GM21737 (cell line): Measurements from ENCODE around the gene CHST11.
"Not testable (repeated sequence)": the region's sequence is repeated elsewhere in the genome, so short reads cannot be mapped to it uniquely, and the experiment has no call there.

Experiments used
- ATAC-seq: cut with Tn5 transposase; IDR thresholded peaks from one replicate; pipeline ENCODE4 v1.9.1; 2021; ENCODE audit warnings: mild to moderate bottlenecking, moderate library complexity; ENCODE audit not compliant: unreplicated experiment

The CHST11 gene

DNA sequence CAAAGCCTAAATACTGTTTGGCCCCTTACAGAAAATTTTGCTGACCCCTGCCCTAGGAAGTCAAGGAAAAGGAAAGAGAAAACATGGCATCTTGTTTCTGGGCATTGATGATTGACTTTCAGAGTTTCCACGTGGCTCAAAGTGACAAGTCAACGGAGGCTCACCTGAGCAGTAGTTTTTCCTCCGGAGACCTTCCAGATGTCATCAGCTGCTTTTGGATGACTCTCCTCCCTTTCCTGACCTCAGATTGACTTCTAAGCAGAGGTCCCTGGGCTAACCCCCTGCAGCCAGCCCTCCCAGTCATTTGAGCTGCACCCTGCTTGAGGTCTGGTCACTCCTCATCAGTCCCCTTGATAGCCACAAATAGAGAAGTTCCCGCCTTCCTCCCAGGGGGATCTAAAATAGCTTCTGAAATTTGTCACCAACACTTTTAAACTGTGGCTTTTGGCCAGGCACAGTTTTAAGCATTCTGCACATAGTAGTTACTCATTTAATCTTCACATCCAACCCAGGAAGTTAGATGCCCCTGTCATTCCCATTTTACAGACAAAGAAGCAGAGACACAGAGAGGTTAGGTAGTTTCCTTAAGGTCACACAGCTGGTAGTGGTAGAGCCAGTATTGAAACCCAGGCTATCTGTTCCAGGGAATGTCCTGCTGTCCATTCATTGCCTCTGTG, 143.4 kb downstream of the CHST11 start:
- no peak for ATAC-seq

DNA sequence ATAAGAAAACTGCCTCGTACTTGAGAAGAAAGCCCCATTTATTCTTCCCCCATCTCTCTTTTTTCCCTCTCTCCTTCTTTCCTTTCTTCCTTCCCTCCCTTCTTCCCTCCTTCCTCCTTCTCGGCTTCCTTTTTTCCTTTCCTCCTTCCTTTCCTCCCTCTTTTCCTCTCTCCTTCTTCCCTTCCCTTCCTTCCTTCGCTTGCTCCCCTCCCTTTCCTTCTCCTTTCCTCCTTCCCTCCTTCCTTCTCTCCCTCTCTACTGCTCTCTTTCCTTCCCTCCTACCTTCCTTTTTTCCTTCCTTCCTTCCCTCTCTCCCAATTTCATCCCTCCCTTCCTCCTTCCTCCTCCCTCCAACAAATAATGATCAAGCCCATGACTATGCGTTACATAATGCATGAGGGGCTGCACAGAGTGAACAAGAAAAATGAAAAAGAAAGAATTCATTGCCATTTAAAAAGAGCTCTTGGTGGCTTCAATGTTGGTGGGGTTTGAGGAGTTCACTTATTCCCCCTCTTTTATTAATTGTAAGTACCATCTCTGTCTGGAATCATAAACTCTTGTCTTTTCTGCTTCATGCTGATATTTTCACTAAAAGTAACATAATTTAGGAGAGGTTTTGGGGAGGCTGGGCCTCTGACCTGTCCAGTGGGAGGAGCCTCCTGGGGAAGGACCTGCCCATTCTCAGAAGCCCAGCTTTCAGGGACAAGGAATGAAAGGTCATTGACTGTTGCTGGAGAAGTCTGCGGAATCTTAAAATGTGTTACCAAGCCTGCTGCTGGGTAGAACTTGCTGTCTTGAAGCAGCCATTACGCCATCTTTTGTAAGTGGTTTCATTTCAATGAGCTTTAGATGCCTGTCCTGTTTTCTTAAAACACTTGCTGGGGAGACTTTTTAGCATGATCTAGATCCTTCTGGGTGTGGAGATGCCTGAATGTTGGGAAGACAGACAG, 144.3 kb downstream of the CHST11 start:
- no peak for ATAC-seq

DNA sequence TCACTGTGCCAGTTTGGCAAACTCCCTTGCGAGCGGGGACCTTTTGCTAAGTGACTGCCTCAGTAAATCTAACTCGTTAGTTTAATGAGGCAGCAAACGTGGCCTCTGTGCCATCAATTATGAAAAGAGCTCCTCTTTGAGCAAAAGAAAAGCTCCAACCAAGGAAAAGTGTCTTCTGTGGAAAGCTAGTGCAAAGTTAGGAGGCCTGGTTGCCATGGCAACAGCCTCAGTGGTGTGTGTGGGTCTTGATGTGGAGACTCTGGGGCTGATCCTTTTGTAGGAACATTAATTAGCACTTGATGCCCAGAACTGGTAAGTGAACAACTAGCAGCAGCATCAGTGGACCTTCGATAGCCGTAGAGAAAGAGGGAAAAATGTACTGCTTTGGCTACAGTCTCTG, 145.7 kb downstream of the CHST11 start:
- ATAC-seq: no peak

DNA sequence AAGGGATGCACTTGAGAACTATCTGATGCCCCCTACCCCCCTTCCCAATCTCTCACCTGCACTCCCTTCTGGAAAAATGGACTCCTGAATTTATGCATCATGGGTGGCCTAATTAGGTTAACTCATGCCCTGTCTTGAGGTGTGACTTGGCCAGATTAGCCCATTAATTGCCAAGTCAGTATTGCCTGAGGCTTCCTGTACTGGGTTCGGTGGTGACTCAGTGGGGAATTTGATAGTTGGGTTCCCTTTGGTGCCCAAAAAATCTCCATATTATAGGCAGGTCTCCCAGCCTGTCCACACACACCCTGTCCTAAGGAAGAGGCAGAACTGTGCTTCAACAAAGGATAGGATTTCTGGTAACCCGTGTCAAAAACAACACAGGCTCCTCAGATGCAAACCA, 146.1 kb downstream of the CHST11 start:
- no peak for ATAC-seq

DNA sequence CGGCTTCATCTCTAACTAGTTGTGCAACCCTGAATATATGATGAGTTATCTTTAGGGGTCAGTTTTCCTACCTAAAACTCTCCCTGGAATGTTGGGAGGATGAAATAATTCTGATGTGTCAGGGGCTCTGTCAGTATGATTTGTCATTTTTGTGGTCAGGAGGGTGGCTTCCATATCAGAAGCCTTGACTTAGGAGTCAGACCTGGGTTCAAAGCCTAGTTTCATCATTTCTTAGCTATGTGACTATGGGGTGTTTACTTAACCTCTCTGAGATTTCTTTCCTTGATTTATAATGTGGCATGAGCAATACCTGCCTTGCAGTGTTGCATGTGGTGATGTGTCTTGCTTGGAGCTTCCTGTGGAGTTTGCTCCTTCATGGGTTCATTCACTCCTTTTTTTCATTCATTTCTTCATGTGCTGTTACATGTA, 146.8 kb downstream of the CHST11 start:
- no peak for ATAC-seq

DNA sequence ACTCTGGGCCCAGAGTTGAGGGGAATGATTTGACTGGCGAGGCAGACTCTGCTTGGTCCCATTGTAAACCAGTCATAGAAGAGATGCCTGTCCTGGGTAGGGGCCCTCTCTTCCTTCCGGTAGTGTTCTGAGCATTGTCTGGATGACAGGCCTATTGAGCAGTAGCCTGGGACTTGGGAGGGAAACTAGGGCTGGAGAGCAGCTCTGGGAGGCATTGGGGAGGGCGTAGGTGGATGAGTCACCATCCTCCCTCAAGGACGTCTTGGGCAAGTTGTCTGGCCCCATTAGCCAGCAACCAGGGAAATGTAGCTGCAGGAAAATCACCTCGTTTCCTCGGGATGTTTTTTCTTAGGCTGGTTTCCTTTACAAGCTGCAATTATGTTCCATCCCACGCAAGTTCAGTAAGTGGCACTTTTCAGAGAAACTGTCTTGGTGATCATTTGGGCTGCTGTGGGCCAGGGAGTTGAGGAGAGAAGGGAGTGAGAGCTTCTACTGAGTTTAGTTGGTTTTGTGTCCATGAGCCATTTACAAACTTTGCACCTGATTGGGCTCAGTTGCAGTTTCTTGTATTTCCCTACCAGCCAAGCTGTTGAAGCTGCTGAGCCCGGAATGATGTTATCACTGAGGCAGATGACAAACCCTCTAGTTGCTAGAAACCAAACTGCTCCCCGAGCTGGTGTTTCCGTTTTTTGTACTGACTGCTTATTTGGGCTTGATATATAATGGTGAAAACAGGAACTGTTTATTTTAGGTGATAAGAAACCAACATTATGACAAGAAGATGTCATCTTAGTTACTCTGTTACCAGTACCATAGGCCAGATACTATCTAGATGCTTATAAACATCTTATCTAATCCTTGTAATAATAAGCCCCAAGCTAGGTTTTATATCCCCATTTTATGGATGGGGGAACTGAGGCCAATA, 147.6 kb downstream of the CHST11 start:
- peak; percentile 69 for ATAC-seq

DNA sequence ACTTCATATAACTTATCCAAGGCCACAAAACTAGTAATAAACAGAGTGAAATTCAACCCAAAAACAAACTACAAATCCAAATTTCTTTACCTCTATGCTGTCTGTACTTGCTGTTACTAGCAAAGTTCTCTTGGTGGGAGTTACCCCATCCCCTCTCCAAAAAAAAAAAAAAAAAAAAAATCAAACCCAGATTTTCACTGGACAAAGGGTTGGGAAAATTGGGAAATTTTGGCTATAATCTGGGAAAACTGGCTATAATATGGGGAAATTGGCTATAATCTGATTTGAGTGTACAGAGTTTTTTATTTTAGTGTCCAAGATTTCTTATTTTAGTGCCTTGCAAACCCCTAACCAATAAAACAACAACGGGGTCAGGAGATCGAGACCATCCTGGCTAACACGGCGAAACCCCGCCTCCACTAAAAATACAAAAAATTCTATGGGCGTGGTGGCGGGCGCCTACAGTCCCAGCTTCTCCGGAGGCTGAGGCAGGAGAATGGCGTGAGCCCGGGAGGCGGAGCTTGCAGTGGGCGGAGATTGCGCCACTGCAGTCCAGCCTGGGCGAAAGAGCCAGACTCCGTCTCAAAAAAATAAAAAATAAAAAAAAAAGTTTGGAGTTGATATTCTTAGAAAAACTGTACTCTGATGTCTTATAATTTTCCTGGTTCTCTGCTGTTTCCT, 148.4 kb downstream of the CHST11 start:
- no peak for ATAC-seq

DNA sequence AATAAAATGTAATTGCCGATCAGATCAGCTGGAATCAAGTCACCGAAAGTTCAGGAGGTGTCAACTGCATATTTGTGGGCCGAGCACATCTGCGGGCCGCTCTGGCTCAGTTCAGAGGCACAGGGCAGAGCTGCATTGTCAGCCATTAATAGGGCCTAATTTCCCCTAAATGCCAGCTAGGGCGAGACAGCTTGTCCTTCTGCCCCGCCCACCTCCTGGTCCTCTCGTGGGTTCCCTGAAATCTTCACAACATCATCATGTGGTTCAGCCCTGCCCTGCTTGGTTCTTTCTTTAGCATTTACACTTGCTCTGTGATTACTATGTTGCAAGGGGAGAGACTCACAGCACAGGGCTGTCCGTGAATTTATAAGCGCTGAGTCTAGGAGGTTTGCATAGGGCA, 148.9 kb downstream of the CHST11 start:
- ATAC-seq: no peak

DNA sequence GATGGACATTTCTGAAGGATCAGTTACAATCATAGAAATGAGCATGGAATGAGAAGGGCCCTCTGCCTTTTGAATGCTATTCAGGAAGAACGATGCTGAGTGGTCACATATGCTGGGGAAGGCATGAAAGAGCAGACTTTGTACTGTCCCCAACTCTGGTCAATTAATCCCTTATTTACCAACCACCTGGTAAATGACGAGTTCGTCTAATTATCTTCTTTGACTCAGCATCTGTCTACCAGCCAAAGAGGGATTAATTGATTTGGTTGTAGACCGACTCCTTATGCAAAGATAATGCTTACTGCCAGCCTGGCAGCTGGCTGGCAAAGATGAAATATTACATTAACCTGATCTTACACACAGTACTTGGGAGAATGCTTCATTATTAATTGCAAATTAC, 152.2 kb downstream of the CHST11 start:
- ATAC-seq: no peak

DNA sequence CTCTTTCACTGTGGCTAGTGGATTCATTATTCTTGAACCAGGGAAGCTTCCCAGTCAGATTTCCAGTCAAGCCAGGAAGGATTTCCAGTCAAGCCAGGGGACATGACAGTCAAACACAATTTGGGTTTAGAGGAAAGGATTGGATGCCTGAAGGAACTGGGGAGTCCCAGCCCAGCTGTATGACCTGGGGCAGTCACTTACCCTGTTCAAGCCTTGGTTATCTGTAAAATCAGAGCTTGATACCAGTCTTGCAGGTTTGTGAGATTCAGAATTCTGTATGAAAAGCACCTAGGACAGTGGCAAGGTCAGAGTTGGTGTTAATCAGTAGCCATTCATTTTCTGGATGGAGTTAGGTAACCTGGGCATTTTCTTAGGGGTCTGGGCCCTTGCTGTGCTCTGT, 152.7 kb downstream of the CHST11 start:
- ATAC-seq: no peak

DNA sequence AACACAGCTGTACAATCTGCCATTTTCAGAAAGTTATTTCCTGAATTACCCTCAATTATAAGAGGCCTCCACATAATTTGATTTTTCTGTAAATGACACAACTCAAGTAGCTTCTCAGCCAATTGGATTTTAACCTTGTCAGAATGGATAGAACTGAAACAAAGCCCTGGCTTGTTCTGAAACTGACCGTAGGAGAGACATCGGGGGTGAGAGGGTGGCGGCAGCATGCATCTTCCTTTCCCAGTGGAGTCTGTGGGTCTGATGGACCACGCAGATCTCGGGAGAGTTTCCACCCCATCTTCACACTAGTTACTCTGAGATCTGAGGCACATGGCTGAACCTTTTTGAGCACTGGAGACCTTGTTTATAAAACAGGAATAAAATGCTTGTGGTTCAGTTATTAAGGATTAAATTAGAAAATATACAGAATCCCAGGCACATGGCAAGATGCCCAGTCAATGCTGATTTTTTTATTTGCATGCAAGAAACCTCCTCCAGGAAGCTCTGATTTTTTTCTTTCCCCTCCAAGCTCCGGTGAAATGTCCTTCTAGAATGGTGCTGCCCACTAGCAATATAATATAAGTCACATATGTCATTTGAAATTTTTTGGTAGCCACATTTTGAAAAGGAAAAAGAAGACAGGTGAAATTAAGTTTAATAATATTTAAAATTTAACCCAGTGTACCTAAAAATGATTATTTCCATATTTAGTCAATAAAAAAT, 153.9 kb downstream of the CHST11 start:
- ATAC-seq: no peak

DNA sequence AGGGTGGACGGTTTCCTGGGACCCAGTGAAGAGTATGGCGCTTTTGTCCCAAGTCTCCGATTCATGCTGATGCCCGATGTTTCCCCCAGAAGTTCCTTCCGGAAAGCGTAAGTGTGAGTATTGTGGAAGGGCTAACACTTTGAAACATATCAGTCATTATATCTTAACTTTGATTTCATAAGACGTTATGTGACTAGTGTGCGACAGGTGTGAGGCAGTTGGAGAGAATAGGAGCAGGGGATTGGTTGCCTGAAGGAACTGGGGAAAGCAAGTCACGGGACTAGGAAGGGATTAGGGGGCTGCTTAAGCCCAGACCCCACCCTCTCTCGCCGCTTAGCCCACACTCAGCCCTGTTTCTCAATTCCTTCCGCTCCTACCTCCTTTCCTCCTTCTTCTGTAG, 154.9 kb downstream of the CHST11 start:
- no peak for ATAC-seq

DNA sequence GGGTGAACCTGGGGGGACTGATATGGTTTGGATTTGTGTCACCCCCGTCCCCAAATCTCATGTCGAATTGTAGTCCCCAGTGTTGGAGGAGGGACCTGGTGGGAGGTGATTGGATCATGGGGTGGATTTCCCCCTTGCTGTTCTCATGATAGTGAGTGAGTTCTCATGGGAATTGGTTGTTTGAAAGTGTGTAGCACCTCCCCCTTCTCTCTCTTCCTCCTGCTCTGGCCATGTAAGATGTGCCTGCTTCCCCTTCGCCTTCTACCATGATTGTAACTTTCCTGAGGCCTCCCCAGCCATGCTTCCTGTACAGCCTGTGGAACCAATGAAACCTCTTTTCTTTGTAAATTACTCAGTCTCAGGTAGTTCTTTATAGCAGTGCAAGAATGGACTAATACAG, 156.6 kb downstream of the CHST11 start:
- ATAC-seq: not testable (repeated sequence)

DNA sequence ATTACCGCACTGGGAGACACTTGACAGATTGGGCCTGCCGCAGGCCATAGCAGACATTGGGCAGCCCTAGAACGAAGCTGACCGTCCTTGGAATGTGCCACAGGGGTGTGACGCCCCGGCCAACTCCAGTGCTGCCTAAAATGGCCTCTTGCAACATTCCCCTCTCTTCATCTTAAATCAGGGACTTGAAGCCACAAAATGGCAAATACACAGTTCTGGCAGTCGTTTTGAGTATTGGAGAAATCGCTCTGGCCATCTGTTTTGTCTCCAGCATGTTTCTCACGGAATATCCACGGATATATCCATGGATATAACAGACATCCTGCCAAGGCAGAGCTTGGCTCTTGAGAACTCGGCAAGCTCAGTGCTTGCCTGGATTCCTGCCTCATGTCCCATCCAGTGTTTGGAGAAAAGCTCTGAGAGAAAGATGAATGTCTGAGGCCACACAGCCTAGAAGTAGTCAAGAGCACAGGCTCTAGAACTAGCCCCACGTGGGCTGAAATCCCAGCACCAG, 158.4 kb downstream of the CHST11 start:
- no peak for ATAC-seq

DNA sequence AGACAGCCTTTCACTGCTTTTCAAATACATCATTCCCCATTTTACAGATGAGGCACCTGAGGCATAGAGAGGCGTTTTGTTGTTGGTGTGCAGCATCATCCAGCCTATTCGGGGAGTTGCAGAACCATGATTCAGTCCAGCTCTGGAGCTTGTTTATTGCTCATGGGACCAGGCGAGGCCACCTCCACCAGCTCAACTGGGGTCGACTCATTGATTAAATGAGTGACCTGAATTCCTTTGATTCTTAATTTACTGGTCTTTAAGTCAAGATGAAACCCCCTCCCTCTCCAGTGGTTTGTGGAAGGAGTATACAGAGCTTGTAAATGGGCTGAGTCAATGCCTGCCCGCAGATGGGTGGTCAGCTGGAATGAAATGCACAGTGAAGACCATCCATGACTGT, 161.9 kb downstream of the CHST11 start:
- no peak for ATAC-seq

DNA sequence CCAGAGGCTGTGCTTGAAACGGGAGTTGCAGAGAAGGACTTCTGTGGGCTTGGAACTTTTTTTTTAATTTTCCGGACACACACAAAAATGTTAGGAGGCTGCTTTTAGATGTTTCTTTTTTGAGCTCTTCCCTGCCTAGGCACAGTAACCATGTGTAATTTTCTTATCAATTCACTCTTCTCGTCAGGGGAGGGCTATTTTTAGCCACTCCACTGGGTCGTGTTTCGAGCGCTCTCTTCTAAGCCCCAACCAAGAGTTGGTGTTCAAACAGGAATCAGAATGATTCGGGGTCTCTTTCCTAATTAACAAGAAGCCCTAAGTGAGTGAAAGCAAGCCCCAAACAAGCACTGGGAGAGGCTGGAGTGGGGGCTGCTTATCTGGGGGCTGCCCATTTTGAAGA, 162.6 kb downstream of the CHST11 start:
- ATAC-seq: no peak

DNA sequence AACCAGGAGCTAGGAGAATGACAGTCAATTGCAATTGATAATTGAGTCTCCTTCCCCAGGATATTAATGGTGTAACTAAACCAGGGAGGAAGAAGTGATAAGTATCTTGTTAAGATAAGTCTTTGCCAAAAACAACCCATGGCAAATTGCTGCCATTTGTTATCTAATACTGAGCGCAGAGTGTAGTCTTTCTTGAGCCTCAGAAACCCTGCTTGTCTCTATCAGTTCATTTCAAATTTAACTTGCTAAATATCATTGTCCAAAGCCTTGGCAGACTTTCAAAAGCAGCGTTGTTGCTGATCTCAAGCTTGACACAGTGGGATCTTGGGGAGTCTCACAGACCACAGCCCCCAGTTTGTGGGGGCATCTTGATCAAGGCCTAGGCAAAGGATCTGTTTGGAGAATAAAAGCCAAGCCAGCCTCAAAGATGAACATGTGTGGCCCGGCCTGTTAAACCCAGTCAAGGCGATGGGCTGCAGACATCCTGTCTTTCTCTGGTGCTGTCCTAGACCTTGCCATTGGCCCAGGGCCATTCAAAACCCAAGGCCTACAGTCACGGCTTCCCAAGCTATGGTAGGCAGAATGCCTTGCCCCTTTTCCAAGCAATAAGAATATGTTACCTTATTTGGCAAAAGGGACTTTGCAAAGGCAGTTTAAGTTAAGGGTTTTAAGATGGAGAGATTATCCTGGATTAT, 164.2 kb downstream of the CHST11 start:
- ATAC-seq: no peak

DNA sequence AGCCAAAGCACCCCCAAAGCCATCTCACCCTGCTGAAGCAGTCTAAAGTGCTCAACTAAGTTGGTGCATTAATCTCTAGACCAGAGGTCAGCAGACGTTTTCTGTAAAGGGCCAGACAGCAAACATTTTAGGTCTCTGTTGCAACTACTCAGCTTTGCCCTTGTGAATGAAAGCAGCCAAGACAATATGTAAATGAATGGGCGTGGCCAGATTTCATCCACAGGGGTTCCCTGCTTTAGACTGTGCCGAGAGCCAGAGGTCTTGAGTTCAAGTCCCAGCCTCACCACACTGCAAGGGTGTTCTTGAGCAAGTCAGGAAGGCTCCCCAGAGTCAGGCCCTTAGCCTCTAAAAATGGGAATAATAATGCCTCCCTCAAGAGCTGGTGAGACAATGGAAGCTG, 166.2 kb downstream of the CHST11 start:
- ATAC-seq: no peak

DNA sequence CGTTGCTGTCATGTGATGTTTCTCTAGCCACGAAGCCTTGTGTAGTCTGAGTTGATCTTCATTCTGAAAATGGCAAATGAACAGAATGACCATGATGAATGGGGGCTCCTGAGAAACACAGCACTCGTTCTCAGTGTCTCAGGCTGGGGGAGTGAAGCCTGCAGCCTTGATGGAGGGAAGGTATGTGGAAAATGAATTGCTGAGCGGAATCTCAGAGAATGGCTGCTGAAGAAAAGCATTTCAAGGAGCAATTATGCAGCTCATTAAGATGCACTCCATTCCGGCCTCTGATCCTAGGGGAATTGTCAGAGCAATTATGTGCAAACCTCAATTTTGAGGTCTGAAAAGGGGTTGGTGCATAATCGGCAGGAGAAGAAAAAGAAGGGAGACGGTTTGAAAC, 167.1 kb downstream of the CHST11 start:
- ATAC-seq: no peak
